ENCODE results near the gene NIM1K. TPM values are rescaled to one million over a fixed set of nuclear protein-coding genes. Genes with fewer than 3 reads are reported as not detected.
A peak's percentile ranks its signal among the peaks of the same experiment; 100 is the strongest.

Gene NIM1K
- total and polyA plus RNA-seq, 5 donors = 0.57 to 0.89 (median 0.60) TPM

DNA sequence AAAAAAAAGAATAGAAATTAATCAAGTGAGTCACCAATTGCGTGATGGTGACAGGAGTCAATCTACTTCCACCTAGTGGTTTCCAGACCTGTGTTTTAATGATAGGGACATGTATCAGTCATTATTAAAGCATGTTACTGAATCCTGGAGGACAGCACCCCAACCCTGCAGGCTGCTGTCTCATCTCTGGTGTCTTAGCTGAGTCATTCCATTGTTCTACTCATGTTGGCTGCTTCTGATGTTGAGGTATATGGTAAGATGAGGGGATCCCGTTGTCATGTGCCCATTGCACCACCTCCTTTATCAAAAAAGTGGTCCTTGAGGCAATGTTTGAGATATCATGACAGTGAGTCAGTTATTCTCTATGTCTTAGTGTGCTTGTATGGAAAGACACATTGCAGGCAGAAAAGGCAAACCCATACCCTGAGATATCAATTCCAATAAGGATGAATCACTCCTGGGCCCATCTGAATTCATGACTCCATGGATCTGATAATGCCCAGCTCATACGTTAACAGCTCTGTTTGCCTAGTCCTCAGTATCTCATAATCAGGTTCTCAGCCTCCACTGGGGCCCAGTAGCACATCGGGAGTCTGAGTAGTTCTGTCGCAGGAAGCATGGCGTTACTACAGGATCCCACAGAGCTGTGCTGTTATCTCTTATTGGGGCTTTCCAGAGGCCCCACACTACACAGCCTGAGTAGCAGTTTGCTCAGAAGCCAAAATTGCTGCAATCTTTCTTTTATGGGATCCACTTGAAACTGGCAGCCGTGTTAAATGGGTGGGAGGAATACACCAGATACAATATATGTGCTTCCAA, 90.0 kb downstream of the NIM1K start:
- DNase-seq (no peak), ATAC-seq (no peak)
- intact Hi-C loops (cut with DNase I) = no loop called here
- Histone ChIP-seq H3K4me3 (ENCODE audit: low read length) (no peak overlapping the region), H3K27ac (ENCODE audit: low read length) (no peak overlapping the region), H3K27me3 (ENCODE audit: control insufficient read depth, insufficient read depth) (no peaks in the 10 kb centered on the region), H3K4me1 (ENCODE audit: control insufficient read depth, insufficient read depth, low read length) (no peaks in the 10 kb centered on the region), H3K9me3 (ENCODE audit: control insufficient read depth, low read length) (peaks cover 2% of the 10 kb centered on the region)
- 58% methylated on average over 7 of the region's 7 CpGs for WGBS

DNA sequence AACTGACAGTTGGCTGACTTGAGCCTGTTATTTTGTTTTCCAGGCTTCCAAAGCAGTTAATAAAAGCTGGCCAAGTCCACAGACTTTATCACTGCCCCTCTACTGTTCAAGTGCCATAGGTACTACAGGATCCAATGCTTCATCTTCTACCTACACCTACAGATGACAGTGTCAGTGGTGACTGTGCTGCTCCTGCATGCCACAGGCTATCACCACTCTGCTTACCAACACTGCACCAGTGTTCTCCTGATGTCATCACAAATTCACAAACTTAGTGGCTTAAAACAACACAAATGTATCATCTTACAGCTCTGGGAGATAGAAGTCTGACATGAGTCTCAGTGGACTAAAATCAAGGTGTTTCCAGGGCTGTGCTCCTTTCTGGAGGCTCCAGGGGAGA, 94.6 kb downstream of the NIM1K start:
- Histone ChIP-seq H3K27me3 (ENCODE audit: control insufficient read depth, insufficient read depth) (no peaks in the 10 kb centered on the region), H3K9me3 (ENCODE audit: control insufficient read depth, low read length) (no peaks in the 10 kb centered on the region), H3K27ac (ENCODE audit: low read length) (no peak overlapping the region), H3K4me1 (ENCODE audit: control insufficient read depth, insufficient read depth, low read length) (no peaks in the 10 kb centered on the region), H3K4me3 (ENCODE audit: low read length) (no peak overlapping the region)
- DNase-seq = no peak
- intact Hi-C loops (cut with DNase I) = no loop called here
- ATAC-seq = peak in 1 of 2 donors; percentile 41

DNA sequence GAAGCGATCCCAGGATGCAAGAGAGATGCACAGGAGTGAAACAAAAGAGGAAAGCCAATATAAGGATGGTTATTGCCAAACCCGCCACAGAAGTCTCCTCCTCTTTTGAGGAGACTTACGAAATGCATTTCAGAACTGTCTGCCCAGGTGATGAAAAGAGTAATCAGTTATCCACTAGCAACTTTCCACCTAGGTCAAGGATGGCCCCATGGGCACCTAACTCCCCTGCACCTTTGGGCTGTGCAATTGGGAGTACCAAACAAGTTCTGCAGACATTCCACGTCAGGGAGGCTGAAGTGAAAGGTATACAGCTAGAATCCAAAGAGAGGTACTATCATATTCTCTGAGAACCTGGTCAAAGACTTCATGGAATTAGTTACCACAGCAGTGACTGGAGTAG, 95.5 kb downstream of the NIM1K start:
- DNase-seq (no peak), ATAC-seq (no peak)
- WGBS = 96% methylated on average over 4 of the region's 4 CpGs
- H3K4me3 ChIP-seq (ENCODE audit: low read length) = no peak overlapping the region
- H3K27me3 ChIP-seq (ENCODE audit: control insufficient read depth, insufficient read depth) = no peaks in the 10 kb centered on the region
- intact Hi-C loops (cut with DNase I) = no loop called here
- H3K4me1 ChIP-seq (ENCODE audit: control insufficient read depth, insufficient read depth, low read length) = no peaks in the 10 kb centered on the region
- peak overlapping the region; percentile 27 for H3K27ac ChIP-seq (ENCODE audit: low read length)
- H3K9me3 ChIP-seq (ENCODE audit: control insufficient read depth, low read length) = no peaks in the 10 kb centered on the region

DNA sequence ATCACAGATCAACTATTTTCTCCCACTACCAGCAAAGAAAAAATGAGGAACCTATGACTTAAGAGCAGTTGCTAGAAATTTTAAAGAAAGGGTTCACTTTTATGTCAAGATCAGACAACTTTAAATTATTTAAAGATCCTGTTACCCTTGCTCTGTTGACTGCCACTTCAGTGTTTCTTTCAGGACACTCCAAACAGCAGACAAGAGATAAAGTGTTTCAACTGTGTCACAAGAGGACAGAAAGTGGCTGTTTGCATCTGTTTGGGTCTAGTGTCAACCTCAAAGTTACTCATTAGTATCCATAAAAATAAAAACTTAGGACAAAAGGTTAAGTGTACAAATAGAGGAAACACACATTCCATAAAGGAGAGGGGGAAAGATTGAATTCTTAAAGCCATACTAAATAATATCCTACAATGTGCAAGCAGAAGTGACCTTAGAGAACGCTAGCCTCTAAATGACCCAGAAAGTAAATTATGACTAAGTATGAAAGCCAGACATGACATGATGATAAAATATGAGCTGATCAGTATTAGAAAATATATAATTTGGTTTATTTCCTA, 96.3 kb downstream of the NIM1K start:
- H3K9me3 ChIP-seq (ENCODE audit: control insufficient read depth, low read length) = no peaks in the 10 kb centered on the region
- no peak overlapping the region for H3K4me3 ChIP-seq (ENCODE audit: low read length)
- ATAC-seq = no peak
- DNase-seq = no peak
- H3K27ac ChIP-seq (ENCODE audit: low read length) = no peak overlapping the region
- H3K4me1 ChIP-seq (ENCODE audit: control insufficient read depth, insufficient read depth, low read length) = no peaks in the 10 kb centered on the region
- intact Hi-C loops (cut with DNase I) = no loop called here
- no peaks in the 10 kb centered on the region for H3K27me3 ChIP-seq (ENCODE audit: control insufficient read depth, insufficient read depth)
- WGBS = 86% methylated on average over 1 of the region's 1 CpG

DNA sequence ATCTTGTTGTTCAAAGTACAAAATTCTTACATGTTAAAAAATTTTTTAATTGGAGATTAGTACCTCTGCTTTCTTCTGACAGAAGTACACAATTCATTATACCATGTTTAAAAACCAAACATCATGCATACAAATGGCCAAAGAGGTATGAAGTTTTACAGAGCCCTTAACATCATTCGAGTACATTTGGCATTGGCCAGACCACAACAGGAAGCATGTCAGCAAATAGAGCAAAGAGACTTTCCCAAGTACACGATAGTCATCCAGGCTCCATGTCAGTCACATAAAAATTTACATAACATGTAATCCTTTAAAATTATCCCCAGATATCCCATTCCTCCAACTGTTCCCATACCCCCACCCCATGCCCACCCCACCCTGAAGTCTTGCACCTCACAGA, 98.7 kb downstream of the NIM1K start:
- intact Hi-C loops (cut with DNase I) = no loop called here
- H3K9me3 ChIP-seq (ENCODE audit: control insufficient read depth, low read length) = peaks cover 1% of the 10 kb centered on the region
- ATAC-seq = no peak
- H3K4me1 ChIP-seq (ENCODE audit: control insufficient read depth, insufficient read depth, low read length) = no peaks in the 10 kb centered on the region
- H3K27ac ChIP-seq (ENCODE audit: low read length) = no peak overlapping the region
- H3K27me3 ChIP-seq (ENCODE audit: control insufficient read depth, insufficient read depth) = no peaks in the 10 kb centered on the region
- WGBS = 76% methylated on average over 2 of the region's 2 CpGs
- H3K4me3 ChIP-seq (ENCODE audit: low read length) = no peak overlapping the region
- no peak for DNase-seq

DNA sequence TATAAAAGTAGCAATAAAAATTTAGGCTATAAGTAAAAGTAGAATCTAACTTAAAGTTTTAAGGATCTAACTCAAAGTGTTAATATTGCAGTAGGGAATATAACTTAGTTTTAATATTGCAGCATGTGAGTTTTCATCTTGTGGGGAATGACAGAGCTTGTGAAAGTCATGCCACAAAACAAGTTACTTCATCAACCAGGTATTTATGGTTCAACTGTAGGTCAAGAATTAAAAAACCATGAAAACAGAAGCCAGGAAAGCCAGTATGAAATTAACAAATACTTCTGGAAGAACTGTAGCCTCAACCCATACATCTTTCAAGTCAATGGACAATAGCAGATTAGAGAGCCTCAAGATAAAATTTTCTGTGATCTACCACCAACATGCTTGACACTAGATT, 102.2 kb downstream of the NIM1K start:
- no peak for ATAC-seq
- DNase-seq = no peak
- Histone ChIP-seq H3K9me3 (ENCODE audit: control insufficient read depth, low read length) (peaks cover 1% of the 10 kb centered on the region), H3K4me1 (ENCODE audit: control insufficient read depth, insufficient read depth, low read length) (no peaks in the 10 kb centered on the region), H3K27ac (ENCODE audit: low read length) (no peak overlapping the region), H3K4me3 (ENCODE audit: low read length) (no peak overlapping the region), H3K27me3 (ENCODE audit: control insufficient read depth, insufficient read depth) (no peaks in the 10 kb centered on the region)
- intact Hi-C loops (cut with DNase I) = no loop called here

DNA sequence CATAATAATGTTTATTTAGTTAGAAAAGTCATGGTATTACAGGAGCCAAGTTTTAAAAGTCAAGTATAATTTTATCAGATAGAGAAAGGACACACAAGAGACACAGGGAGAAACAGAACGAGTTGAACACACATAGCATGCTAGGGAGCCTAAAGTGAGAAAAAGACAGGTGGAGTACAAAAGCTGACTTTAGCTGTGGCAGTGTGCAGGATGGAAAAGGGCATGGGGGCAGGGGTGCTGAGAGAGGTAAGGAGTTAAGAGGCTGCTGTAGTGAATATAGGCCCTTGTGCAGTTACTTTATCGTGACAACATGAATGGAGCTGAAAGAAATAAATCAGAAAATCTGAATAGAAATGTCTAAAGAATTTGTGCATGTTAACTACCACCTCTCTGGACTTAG, 103.2 kb downstream of the NIM1K start:
- no peak for ATAC-seq
- WGBS = 75% methylated on average over 2 of the region's 2 CpGs
- no peak for DNase-seq
- no peak overlapping the region for H3K27ac ChIP-seq (ENCODE audit: low read length)
- peaks cover 1% of the 10 kb centered on the region for H3K9me3 ChIP-seq (ENCODE audit: control insufficient read depth, low read length)
- no peaks in the 10 kb centered on the region for H3K4me1 ChIP-seq (ENCODE audit: control insufficient read depth, insufficient read depth, low read length)
- H3K4me3 ChIP-seq (ENCODE audit: low read length) = no peak overlapping the region
- H3K27me3 ChIP-seq (ENCODE audit: control insufficient read depth, insufficient read depth) = no peaks in the 10 kb centered on the region
- intact Hi-C loops (cut with DNase I) = no loop called here

DNA sequence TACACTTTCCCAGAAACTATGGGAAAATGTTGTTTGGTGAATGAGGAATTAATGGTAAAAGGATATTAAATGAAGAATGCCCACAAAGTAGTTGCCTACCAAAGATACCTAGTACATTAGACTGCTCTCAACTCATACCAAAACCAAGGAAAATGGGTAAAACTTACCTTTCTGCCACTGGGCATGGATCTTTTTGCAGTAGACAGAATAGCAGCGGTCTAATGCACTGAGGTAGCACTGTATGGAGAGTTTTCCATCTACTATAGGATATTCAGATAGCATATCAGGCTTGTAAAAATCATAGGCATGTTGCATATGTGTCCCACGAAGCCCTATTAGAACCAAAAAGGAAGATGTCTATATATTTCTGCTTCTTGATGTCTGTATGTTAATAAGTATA, 104.8 kb downstream of the NIM1K start:
- Histone ChIP-seq H3K9me3 (ENCODE audit: control insufficient read depth, low read length) (peaks cover 1% of the 10 kb centered on the region), H3K27me3 (ENCODE audit: control insufficient read depth, insufficient read depth) (no peaks in the 10 kb centered on the region), H3K27ac (ENCODE audit: low read length) (no peak overlapping the region), H3K4me3 (ENCODE audit: low read length) (no peak overlapping the region), H3K4me1 (ENCODE audit: control insufficient read depth, insufficient read depth, low read length) (peaks cover 2% of the 10 kb centered on the region)
- WGBS = 95% methylated on average over 2 of the region's 2 CpGs
- DNase-seq = no peak
- no peak for ATAC-seq
- intact Hi-C loops (cut with DNase I) = no loop called here

DNA sequence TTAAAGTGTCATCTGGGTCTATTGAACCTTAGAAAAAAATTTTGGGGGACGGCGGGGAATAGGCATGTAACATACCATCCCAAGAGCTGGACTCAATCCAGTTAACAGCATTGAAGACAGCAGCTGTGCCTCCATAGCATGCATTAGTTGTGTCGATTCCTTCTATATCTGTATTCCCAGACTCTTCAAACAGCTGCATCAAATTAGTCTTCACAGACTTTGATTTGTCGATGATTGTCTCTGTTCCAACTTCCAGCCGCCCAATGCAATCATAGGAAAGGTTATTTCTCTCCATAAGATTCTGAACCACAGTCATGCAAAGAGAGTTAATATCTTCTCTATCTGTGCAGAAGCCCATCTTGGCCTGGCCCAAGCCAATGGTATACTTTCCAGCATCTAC, 106.4 kb downstream of the NIM1K start:
- ATAC-seq (no peak), DNase-seq (no peak)
- H3K27me3 ChIP-seq (ENCODE audit: control insufficient read depth, insufficient read depth) = no peaks in the 10 kb centered on the region
- no peak overlapping the region for H3K27ac ChIP-seq (ENCODE audit: low read length)
- intact Hi-C loops (cut with DNase I) = no loop called here
- H3K4me1 ChIP-seq (ENCODE audit: control insufficient read depth, insufficient read depth, low read length) = peaks cover 4% of the 10 kb centered on the region
- H3K4me3 ChIP-seq (ENCODE audit: low read length) = no peak overlapping the region
- peaks cover 1% of the 10 kb centered on the region for H3K9me3 ChIP-seq (ENCODE audit: control insufficient read depth, low read length)
- 80% methylated on average over 5 of the region's 5 CpGs for WGBS

DNA sequence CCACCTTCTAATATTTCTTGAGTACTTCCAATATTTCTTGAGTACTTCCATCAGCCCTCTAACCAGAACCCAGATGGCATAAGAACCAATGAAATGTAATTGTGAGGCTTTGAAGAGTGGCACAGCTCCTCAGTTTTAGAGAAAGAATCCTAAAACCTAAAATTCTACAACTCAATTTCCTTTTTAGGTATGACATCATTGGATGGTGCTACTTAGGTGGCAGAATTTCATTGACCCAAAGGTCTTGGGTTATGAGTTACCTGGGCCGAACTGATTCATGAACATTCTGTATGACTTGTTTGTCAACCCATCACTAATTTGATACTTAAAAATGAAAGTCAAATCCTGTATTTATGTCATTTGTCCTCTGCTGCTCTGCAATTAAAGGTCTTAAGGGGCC, 108.1 kb downstream of the NIM1K start:
- peaks cover 1% of the 10 kb centered on the region for H3K9me3 ChIP-seq (ENCODE audit: control insufficient read depth, low read length)
- ATAC-seq (no peak), DNase-seq (no peak)
- peaks cover 4% of the 10 kb centered on the region for H3K4me1 ChIP-seq (ENCODE audit: control insufficient read depth, insufficient read depth, low read length)
- intact Hi-C loops (cut with DNase I) = no loop called here
- H3K27me3 ChIP-seq (ENCODE audit: control insufficient read depth, insufficient read depth) = no peaks in the 10 kb centered on the region
- H3K27ac ChIP-seq (ENCODE audit: low read length) = no peak overlapping the region
- WGBS = 100% methylated on average over 1 of the region's 1 CpG
- H3K4me3 ChIP-seq (ENCODE audit: low read length) = no peak overlapping the region

DNA sequence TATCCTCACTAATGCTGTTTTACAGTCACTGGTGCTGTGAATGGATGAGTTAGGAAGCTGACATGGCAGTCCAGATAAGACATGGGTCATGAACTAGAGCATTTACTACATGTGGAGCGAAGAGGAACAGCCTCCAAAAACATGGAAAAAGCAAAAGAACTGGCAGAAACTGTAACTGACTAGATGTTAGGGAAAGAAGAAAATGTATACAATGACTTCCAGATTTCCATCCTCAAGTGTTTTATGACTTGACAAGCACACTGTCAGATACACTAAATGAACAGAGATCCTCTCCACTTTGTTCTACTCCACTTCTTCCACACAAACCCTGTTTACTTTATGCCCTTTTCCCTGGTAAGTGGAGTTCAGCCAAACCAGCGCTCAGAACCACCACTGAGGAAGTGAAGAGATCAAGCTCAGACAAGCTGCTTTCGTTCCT, 109.6 kb downstream of the NIM1K start:
- Histone ChIP-seq H3K9me3 (ENCODE audit: control insufficient read depth, low read length) (no peaks in the 10 kb centered on the region), H3K27ac (ENCODE audit: low read length) (no peak overlapping the region), H3K27me3 (ENCODE audit: control insufficient read depth, insufficient read depth) (no peaks in the 10 kb centered on the region), H3K4me3 (ENCODE audit: low read length) (no peak overlapping the region), H3K4me1 (ENCODE audit: control insufficient read depth, insufficient read depth, low read length) (peaks cover 4% of the 10 kb centered on the region)
- intact Hi-C loops (cut with DNase I) = no loop called here
- ATAC-seq = no peak
- DNase-seq = no peak
- WGBS = 71% methylated on average over 3 of the region's 3 CpGs

Measured in right cardiac atrium (tissue), 5 donors.